GM20431 (cell line): Measurements from ENCODE around the gene TMPRSS6.

Experiments used
- in situ Hi-C: fragments of 300-500 bp; cut with MseI, MboI; formaldehyde crosslinking; loops from one replicate; pipeline ENCODE4 v1.15.0; 2020; ENCODE audit warnings: low sequenced_read_pairs; ENCODE audit not compliant: unreplicated experiment

TMPRSS6 gene

DNA sequence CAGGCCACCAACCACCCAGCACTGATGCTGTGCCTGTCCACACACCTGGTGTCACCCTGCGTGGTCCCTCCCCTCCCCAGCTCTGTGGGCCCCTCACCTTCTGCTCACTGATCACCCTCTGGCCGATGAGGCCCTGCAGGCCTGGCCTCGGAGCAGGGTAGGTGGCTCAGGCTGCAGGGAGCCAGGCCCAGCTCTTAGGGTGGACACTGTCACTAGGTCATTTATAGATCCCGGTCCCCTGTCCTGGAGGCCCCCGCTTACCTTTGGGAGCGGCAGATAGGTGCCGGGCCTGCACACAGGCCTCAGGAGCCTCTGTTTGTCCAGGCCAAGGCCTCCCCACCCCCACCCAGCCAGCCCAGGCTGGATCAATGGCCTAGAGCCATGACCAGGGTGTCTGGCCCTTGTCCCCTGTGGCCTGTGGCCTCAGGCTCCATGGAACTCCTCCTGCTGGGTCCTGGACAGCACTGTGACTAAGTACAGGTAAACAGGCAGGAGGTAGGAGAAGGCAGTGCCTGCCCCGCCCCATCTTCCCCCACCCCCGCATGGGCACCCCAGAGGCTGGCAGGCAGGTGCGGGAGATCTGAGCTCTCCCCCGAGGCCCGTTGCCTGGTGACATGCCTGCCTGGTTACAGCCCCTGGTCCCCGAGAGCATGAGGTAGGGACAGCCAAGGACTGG, at the start of gene TMPRSS6:
Gene TMPRSS6, minus strand, starts transcription at position 472 of the 676 bp plus-strand sequence. CDS start 6,296 bp downstream, outside the sequence.
- in situ Hi-C loops: no loop called here

DNA sequence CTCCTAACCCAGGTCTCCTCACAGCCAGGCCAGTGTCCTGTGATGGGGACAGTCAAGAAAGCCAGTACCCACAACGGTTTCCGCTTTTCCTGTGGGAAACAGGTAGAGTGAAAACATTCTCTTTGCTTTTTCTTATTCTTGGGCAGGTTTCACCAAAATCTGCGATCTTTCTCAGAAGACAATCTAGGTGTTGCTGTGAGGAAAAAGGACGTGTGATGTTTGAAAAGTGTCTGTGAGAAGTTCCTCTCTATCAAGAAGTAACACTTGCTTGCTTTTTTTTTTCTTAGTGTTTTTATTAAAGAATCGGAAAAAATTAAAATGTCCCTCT, 49.4 kb upstream of the TMPRSS6 start:
- in situ Hi-C loops: no loop called here

DNA sequence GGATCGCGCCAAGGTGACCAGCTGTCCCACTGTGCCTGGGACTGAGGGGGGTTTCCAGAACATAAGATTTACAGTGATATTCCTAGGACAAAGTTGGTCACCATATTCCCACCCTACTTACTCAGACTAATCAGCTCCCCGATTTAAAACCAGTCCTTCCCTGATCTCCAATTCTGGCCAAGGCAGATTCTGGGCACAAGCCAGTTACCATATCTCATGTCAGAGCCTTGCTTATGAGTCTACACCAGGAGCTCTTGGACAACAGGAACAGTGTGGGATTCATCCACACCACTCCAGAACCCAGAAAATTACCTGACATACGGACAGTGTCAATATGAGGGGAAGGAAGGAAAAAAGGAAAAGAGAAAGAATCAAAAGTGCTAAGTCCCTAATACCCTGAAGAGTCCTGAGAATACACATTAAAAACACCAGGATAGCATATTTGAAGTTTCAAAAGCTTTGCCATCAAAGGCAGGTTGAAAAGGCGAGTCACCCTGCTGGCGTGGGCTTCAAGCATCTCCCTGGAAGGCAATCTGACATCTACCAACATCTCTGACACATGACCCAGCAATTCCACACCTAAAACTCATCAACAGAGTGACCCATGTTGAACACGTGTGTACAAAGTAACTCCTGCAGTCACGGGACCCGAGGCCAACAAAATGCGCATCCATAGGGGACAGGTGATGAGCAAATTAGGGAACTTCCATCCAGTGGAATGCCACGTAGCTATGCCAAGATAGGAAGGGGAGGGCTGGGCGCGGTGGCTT, 48.2 kb upstream of the TMPRSS6 start:
- in situ Hi-C loops: no loop called here

DNA sequence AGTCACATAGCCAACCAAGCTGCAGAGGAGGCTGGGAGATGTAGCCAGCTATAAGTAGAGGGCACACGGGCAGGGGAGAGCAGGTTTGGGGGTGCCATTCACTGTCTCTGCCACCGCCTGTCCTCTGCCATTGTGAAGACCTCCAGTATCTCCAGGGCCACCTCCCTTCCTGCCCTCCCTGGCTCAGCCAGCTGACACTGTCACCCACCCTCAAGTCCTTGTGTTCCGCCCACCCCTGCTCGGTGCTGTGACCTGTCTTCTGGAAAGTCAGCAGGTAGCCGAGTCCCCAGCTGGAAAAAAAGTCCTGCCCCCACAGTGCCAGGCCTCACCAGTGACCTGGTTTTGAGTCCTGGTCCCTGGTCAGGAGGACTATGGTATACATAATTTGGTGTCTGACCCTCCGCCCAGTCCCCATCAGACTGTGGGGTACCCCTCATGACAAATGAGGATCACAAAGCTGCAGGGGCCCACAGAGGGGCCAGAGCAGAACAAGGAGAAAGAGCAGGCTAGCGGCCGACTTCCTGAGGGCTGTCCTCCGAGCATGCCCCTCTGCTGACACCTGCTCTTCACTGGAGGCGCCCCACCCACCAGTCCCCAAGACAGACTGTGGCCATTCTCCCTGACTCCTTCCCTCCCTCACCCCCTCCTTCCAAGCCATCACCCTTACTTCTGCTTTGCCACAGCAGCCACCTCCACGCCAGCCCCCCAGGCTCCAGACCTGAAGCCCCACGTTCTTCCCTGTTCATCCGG, 47.3 kb upstream of the TMPRSS6 start:
- in situ Hi-C loops: no loop called here

DNA sequence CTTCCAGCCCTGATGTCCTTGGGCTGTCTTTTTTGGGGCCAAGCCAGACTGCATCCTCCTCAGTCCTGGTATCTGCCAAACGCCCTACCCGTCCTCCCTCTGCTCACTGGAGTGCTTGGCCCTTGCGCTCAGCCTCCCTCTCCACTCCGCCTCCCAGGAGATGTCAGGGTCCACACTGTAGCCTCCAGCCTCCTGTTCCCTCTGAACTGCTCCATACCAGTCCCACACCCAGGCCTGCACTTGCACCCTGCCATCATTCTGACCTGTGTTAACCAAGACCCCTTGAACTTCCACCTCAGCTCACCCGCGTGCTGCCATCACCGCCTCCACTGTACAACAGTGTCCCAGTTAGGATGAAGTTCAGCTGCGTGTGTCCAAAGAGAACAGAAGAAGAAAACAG, 46.5 kb upstream of the TMPRSS6 start:
- in situ Hi-C loops: no loop called here

DNA sequence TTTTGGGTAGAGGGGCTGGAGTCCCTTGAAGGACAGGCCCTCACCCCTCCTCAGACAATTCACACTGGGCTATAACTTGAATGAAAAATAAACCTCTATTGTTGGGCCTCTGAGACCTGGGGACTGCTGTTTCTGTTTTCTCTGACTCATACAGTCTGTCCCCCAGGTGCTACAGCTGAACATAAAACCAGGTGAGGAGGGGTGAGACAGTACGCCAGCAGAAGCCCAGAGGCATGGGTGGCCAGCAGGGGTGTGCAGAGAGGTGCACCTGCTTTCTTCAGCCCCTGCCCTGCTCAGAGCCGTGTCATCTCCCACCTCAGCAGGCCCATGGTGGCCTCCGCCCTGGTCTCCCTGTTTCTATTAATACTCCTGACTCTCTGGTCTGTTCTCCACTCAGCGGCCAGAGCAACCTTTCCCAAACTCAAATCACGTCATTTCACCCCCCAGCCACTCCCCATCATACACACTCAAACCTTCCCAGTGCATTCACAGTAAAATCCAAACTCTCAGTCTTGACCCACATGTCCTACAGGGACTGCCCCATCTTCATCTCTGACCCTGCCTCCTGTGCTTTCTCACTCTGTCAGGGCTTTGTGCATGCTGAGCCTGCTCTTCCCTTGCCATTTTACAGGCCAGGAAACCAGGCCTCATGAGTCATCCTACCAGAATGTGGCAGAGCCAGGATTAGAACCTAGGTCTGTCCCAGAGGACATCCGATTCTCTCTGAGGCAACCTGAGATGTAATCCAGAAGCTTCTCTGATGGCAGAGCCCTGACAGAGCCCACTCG, 45.6 kb upstream of the TMPRSS6 start:
- in situ Hi-C loops: no loop called here

DNA sequence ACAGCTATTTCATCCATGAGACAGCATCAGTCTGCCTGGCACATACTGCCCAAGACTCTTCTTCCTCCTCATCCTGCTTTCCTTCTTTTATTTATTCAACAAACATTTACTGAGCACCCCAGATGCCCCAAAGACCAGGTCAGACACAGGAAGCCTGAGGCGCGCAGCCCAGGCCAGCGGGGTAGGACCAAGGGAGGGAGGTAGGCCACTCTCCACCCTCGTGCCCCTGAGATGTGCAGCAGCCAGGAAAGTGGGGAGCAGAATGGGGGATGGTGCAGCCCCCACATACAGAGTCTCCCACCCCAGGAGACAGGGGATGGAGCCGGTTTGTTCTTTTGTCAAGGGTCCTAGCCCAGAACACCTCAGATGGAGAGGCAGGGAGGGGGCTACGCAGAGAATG, 44.4 kb upstream of the TMPRSS6 start:
- in situ Hi-C loops: no loop called here

DNA sequence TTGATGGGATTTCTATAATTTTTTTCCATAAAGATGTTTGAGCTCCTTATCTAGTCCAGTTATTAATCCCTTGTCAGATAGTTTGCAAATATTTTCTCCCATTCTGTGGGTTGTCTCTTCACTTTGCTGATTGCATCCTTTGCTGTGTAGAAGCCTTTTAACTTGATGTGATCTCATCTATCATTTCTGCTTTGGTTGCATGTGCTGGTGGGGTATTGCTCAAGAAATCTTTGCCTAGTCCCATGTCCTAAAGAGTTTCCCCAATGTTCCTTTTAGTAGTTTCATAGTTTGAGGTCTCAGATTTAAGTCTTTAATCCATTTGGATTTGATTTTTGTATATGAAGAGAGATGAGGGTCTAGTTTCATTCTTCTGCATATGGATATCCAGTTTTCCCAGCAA, 41.9 kb upstream of the TMPRSS6 start:
- in situ Hi-C loops: no loop called here

DNA sequence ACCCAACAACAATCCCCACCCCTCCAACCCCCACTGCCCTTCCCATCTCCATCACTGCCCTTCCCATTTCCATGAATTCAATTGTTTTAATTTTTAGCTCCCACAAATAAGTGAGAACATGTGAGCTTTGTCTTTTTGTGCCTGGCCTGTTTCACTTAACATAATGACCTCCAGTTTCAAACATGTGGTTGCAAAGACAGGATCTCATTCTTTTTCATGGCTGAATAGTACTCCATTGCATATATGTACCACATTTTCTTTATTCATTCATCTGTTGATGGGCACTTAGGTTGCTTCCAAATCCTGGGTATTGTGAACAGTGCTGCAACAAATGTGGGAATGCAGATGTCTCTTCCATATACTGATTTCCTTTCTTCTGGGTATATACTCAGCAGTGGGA, 41.2 kb upstream of the TMPRSS6 start:
- in situ Hi-C loops: no loop called here

DNA sequence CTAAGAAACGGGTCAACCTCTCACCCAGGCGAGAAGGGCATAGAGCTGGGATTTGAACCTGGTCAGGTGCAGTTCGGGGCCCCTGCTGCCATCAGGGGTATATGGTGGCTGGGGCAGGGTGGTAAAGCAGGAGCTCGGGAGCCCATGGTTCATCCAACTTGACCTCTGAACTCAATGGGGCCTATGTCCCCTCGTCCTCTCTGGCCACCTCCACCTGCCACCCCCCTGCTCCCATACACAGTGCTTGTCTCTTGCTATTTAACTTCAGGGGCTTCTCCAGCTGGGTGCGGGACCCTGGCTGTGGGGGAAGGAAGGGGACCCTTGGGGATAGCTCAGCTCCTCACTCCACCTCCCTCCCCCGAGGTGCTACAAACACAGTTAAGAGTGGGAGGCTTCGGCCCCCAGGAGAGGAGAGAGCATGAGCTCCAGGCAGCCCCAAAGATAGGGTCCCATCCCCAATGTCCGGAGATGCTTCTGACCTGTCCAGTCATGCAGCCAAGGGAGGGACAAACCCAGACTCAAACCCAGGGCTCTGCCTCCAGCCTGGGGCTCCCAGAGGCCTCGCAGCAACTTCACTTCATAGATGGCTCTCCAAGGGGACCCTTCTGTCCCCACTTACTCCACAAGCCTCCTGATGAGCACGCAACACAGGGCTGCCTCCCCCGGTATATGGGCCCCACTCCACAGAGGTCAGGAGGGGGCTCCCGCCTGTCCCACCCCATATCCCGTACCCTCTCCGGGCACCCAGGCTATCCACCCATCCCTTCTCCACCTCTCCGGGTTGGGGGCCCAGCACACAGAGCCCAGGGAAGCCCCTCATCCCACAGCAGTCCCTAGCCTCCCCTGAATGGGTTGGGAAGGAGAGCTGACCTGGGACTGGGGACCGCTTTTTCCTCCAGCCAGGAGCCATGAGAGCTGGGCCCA, 39.5 kb upstream of the TMPRSS6 start:
- in situ Hi-C loops: no loop called here

DNA sequence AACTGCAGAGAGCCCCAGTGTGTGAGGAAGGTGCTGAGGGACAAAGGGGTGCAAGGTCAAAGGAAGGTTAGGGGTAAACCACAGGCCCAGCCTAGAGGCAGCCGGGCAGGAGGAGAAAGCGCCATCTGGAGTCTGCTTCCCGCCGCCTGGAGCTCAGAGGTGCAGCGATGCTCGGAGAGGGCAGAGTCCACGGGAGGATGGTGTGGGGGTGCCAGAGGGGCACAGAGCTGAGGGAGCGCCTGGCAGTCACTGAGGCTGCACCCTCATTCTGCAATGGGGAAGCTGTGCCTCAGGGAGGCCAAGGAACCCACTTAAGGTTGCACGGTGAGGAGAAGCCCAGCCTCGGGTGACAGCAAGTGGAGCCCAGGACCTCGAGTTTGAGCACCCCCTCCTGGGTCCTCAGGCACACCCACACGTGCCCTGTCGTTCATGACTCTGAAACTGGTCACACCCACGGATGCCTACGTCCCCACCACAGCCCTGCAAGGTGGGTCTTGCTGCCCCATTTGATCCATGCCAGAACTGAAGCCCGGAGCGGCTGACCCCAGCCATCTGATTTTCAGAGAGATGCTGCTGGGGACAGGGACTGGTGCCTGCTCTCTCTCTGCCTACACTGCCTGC, 38.6 kb upstream of the TMPRSS6 start:
- in situ Hi-C loops: no loop called here

DNA sequence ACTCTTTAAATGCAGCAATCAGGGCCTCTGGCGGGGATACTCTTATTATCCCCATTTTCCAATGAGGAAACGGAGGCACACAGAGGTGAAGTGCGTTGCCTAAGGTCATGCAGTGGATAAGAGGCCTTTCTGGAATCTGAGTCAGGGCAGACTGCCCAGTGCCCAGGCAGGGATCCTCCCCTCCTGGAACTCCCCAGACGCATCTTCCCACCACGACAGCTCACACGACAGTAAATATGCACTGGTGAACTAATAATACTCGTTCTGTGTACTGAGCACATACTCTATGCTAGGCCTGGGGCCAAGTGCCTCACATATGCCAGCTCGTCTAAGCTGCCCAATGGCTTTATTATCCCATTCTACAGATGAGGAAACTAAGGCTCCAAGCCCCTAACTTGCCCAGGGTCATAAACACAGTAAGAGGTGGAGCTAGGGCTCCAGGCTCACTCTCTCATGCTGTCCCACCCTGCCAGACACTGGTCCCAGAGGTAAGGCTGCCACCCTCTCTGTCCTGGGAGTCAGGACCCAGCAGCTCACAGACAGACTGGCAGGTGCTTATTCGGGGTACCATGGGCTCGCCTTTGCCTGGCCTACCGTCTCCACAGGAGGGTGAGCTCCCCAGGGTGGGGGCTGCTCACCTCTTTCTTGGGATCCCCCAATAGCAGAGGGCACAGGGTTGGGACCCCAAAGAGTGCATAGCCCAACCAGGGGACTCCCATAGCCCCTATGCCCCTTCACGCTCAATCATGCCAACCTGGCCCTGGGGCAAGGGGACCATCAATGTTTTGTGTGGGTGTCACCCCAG, 37.9 kb upstream of the TMPRSS6 start:
- in situ Hi-C loops: no loop called here

DNA sequence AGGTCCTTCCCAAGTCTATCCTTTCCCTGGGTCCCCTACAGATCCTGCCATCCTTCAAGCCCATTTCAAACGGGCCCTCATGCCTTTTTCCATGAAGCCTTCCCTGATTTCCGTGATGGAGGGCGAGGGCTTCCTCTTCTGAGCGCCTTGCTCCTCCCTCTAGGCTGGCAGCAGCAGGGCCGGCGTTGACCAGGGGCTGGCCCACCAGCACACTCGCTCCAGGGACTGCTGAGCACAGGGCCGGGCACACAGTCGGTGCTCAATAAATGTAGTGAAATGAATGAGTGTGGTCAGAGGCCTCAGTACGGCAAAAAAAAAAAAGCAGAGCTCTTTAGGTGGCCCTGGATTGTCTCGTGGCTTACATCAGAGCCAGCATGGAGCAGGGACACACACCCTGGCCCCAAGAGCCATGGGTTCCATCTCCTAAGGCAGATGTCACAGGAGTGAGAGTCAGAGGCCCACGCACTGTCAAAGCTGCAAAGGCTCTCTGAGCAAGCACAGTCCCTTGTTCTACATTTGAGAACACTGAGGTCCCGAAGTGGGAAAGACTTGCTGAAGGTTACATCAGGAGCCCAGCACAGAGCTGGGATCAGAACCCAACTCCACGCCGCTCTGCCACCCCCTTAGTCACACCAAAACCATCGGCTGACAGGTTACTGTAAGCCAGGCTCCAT, 37.1 kb upstream of the TMPRSS6 start:
- in situ Hi-C loops: no loop called here

DNA sequence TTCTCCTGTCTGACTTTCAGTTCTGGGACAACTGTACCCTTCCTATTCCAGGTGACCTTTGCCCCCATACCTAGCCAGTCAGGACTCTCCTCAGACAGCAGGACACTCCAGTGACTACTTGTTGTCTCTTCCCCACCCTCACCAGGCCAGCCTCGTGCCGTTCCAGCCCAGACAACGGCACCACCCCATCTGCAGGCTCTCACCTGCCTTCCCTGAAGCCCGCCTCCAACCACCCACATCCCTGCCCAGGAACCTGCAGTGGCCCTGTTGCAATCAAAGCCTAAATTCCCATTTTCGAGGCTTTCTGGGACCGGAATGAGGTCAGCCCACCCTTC, 36.5 kb upstream of the TMPRSS6 start:
- in situ Hi-C loops: no loop called here

DNA sequence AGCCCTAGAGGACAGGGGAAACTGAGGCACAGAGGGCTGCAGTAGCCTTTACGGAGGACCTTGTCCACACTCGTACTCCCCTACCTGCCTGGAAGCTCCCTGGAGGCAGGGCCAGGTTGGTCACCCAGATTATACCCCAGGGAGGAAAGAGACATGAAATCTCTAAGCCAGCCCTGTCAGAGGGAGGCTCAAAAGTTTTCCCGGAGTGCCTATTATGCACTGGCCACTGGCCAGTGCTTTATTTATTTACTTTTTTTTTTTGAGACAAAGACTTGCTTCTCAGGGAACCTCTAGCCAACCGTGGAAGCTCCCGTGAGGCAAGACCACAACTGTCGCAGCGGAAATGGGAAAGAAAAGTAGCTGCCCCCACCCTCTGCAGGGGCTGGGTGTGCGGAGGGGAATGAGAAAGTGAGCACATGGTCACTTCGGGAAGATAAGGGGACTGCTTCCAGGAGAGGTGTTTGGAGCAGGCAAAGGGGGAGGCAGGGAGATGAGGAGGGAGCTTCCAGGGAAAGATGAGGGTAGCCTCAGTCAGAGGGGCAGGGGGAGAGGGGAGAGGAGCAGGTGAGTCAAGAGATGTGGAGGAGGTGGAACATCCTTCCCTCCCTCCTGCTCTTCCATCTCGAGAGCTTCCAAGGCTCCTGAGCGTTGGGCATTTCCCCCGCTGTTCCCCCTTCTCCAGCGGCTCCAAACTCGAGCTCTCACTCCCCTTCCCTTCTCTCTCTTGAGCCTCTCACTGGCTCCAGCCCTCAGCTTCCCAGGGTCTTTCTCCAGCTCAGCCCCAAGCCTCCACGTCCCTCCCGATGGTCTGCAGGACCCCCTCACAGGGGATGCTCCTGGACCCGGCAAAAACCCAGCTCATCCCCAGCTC, 35.9 kb upstream of the TMPRSS6 start:
- in situ Hi-C loops: no loop called here

DNA sequence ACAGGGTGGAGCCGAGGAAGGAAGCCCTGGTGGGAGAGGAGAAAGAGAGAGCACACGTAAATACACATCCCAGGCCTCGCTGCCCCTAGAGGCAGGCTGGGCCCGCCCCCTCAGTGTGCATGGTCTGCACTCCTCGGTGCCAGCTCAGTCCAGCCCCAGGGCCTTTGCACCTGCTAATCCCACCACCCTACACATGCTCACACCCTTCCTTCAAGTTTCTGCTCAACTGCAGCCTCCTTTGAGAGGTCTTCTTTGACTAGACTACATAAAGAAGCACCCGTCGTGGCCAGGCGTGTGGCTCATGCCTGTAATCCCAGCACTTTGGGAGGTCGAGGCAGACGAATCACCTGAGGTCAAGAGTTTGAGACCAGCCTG, 34.7 kb upstream of the TMPRSS6 start:
- in situ Hi-C loops: no loop called here

DNA sequence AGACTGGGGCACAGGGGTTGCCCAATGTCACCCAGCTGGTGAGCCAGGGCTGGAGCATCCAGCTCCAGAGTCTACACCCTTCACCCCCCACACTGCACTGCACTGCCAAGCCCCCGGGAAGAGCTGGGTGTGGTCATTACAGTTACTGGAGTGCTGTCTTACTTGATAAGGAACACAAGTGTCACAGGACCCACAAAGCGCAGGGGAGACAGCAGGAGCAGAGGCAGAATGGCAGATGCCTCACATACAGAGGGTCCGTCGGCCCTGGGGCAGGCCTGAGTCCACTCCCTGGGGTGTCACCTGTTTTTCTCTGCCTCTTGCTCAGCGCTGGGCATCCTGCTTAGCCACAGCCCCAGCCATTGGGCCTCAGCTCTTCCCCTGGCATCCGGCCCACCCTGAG, 32.5 kb upstream of the TMPRSS6 start:
- in situ Hi-C loops: no loop called here
